ENCODE measurements around the gene PURA. TPM values are rescaled to one million over a fixed set of nuclear protein-coding genes. Genes with fewer than 3 reads are reported as not detected.

Gene PURA
- polyA plus RNA-seq, 3 donors, result 1.1 to 1.6 (median 1.2) TPM

GRCh38 chr5:140084541-140084940 is 29.4 kb upstream of the PURA start:
- peak overlapping the region in 1 of 2 donors; percentile 44 for H3K4me3 Mint-ChIP-seq
- WGBS (ENCODE audit: insufficient coverage), result 73% methylated on average over 4 of the region's 4 CpGs
- TF ChIP-seq CTCF (IDR thresholded peaks at IDR 0.05), result no peak
- Histone ChIP-seq H2AFZ (ENCODE audit: insufficient read depth, low read depth, low read length, poor library complexity, severe bottlenecking) (no peak overlapping the region), H3K79me2 (ENCODE audit: insufficient read depth, low read length) (no peaks in the 10 kb centered on the region), H3K4me3 (replicated peaks in 1 of 3; ENCODE audit: low read depth in 2 of 3, low read length in 3 of 3) (no peak overlapping the region), H3K9ac (ENCODE audit: insufficient read depth, low read length, poor library complexity, severe bottlenecking) (no peak overlapping the region), H4K20me1 (ENCODE audit: insufficient read depth, low read length) (no peaks in the 10 kb centered on the region), H3K4me2 (replicated peaks; ENCODE audit: extremely low read depth, low read length, poor library complexity, severe bottlenecking) (no peak overlapping the region), H3K27ac (ENCODE audit: low read depth in 1 of 2, low read length in 2 of 2) (no peak overlapping the region), H3K27me3 (ENCODE audit: control insufficient read depth in 2 of 2, insufficient read depth in 2 of 2, low read length in 2 of 2) (peaks cover 33 to 57% of the 10 kb centered on the region in 2 donors), H3K4me1 (ENCODE audit: control insufficient read depth in 1 of 2, insufficient read depth in 2 of 2, low read length in 2 of 2) (no peaks in the 10 kb centered on the region), H3K9me3 (replicated peaks in 1 of 2; ENCODE audit: control insufficient read depth in 1 of 2, insufficient read depth in 1 of 2, low read length in 2 of 2) (peaks cover 0 to 2% of the 10 kb centered on the region in 2 donors), H3K36me3 (replicated peaks in 1 of 2; ENCODE audit: control insufficient read depth in 1 of 2, insufficient read depth in 2 of 2, low read length in 2 of 2) (no peaks in the 10 kb centered on the region)
- no peaks in the 10 kb centered on the region for H3K4me1 Mint-ChIP-seq
- intact Hi-C loops (cut with micrococcal nuclease), result no loop called here
- no peak for DNase-seq
- no peaks in the 10 kb centered on the region for H3K36me3 Mint-ChIP-seq
- H3K27ac Mint-ChIP-seq, result no peak overlapping the region
- peaks cover 33 to 56% (median 38%) of the 10 kb centered on the region in 3 donors for H3K27me3 Mint-ChIP-seq (ENCODE audit: low read depth in 3 of 3)
- H3K9me3 Mint-ChIP-seq, result peaks cover under 1 to 5% (median 3%) of the 10 kb centered on the region in 7 donors

GRCh38 chr5:140090251-140090650 is 23.7 kb upstream of the PURA start:
- Histone ChIP-seq H3K27ac (ENCODE audit: low read depth in 1 of 2, low read length in 2 of 2) (no peak overlapping the region), H3K9me3 (replicated peaks in 1 of 2; ENCODE audit: control insufficient read depth in 1 of 2, insufficient read depth in 1 of 2, low read length in 2 of 2) (peaks cover 4 to 15% of the 10 kb centered on the region in 2 donors), H4K20me1 (ENCODE audit: insufficient read depth, low read length) (no peaks in the 10 kb centered on the region), H3K36me3 (replicated peaks in 1 of 2; ENCODE audit: control insufficient read depth in 1 of 2, insufficient read depth in 2 of 2, low read length in 2 of 2) (no peaks in the 10 kb centered on the region), H3K4me1 (ENCODE audit: control insufficient read depth in 1 of 2, insufficient read depth in 2 of 2, low read length in 2 of 2) (no peaks in the 10 kb centered on the region), H3K4me2 (replicated peaks; ENCODE audit: extremely low read depth, low read length, poor library complexity, severe bottlenecking) (no peak overlapping the region), H3K4me3 (replicated peaks in 1 of 3; ENCODE audit: low read depth in 2 of 3, low read length in 3 of 3) (no peak overlapping the region), H3K27me3 (ENCODE audit: control insufficient read depth in 2 of 2, insufficient read depth in 2 of 2, low read length in 2 of 2) (peaks cover 9 to 30% of the 10 kb centered on the region in 2 donors), H2AFZ (ENCODE audit: insufficient read depth, low read depth, low read length, poor library complexity, severe bottlenecking) (no peak overlapping the region), H3K9ac (ENCODE audit: insufficient read depth, low read length, poor library complexity, severe bottlenecking) (no peak overlapping the region), H3K79me2 (ENCODE audit: insufficient read depth, low read length) (no peaks in the 10 kb centered on the region)
- peaks cover 9 to 24% (median 18%) of the 10 kb centered on the region in 7 donors for H3K9me3 Mint-ChIP-seq
- no peak for TF ChIP-seq CTCF (IDR thresholded peaks at IDR 0.05)
- WGBS (ENCODE audit: insufficient coverage), result no CpG with 5 or more reads among the region's 1 CpG
- H3K27ac Mint-ChIP-seq, result no peak overlapping the region
- intact Hi-C loops (cut with micrococcal nuclease), result no loop called here
- H3K4me3 Mint-ChIP-seq, result no peak overlapping the region
- DNase-seq, result no peak
- H3K4me1 Mint-ChIP-seq, result no peaks in the 10 kb centered on the region
- H3K36me3 Mint-ChIP-seq, result no peaks in the 10 kb centered on the region
- H3K27me3 Mint-ChIP-seq (ENCODE audit: low read depth in 3 of 3), result peaks cover 12 to 25% (median 13%) of the 10 kb centered on the region in 3 donors
